ENCODE results near the gene GEMIN5. TPM values are rescaled to one million over a fixed set of nuclear protein-coding genes. Genes with fewer than 3 reads are reported as not detected.

GEMIN5 gene
- total and polyA plus RNA-seq, 2 of the 13 experiments (the other 11 are each of a cell fraction or from before 2014, with no cell fraction given), result 6.6 to 28.6 TPM

- TF ChIP-seq NKX3-1 (CRISPR knock-in tag; IDR thresholded peaks at IDR 0.05), result peak; percentile 77; the same call in 1 of the 2 replicates
- peak; percentile 67 for TF ChIP-seq MIXL1 (CRISPR knock-in tag; IDR thresholded peaks at IDR 0.05)
- TF ChIP-seq ZNF720 (CRISPR knock-in tag; IDR thresholded peaks at IDR 0.05), result no peak
- TF ChIP-seq SMARCC2 (IDR thresholded peaks at IDR 0.05), result no peak
- no peak for TF ChIP-seq THAP9 (CRISPR knock-in tag; IDR thresholded peaks at IDR 0.05; ENCODE audit: borderline replicate concordance)
- TF ChIP-seq ZNF703 (CRISPR knock-in tag; IDR thresholded peaks at IDR 0.05; ENCODE audit: borderline replicate concordance), result peak; percentile 82; the same call in 1 of the 2 replicates
- TF ChIP-seq EHMT2 (IDR thresholded peaks at IDR 0.05; ENCODE audit: borderline replicate concordance, low read depth, low read length), result no peak
- TF ChIP-seq SETDB1 (CRISPR knock-in tag; IDR thresholded peaks at IDR 0.05; ENCODE audit: borderline replicate concordance), result no peak
- TF ChIP-seq FOXP1 (IDR thresholded peaks at IDR 0.05), result no peak
- TF ChIP-seq FOXP1 (CRISPR knock-in tag; IDR thresholded peaks at IDR 0.05), result peak; percentile 98
- no peak for TF ChIP-seq ZBTB46 (CRISPR knock-in tag; IDR thresholded peaks at IDR 0.05; ENCODE audit: borderline replicate concordance)
- TF ChIP-seq SKI (IDR thresholded peaks at IDR 0.05; ENCODE audit: partially characterized antibody), result peak; percentile 11
- TF ChIP-seq, protein P1, sequence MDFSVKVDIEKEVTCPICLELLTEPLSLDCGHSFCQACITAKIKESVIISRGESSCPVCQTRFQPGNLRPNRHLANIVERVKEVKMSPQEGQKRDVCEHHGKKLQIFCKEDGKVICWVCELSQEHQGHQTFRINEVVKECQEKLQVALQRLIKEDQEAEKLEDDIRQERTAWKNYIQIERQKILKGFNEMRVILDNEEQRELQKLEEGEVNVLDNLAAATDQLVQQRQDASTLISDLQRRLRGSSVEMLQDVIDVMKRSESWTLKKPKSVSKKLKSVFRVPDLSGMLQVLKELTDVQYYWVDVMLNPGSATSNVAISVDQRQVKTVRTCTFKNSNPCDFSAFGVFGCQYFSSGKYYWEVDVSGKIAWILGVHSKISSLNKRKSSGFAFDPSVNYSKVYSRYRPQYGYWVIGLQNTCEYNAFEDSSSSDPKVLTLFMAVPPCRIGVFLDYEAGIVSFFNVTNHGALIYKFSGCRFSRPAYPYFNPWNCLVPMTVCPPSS (IDR thresholded peaks at IDR 0.05), result no peak
- no peak for TF ChIP-seq ZNF496 (CRISPR knock-in tag; IDR thresholded peaks at IDR 0.05; ENCODE audit: insufficient replicate concordance)
- TF ChIP-seq ZNF749 (CRISPR knock-in tag; IDR thresholded peaks at IDR 0.05; ENCODE audit: borderline replicate concordance), result peak; percentile 31; the same call in 1 of the 2 replicates
- no peak for TF ChIP-seq KDM1A (CRISPR knock-in tag; IDR thresholded peaks at IDR 0.05)
- TF ChIP-seq ARHGAP35 (CRISPR knock-in tag; IDR thresholded peaks at IDR 0.05; ENCODE audit: borderline replicate concordance), result no peak
- no peak for TF ChIP-seq ATRX (CRISPR knock-in tag; IDR thresholded peaks at IDR 0.05; ENCODE audit: borderline replicate concordance)
- TF ChIP-seq MBD4 (IDR thresholded peaks at IDR 0.05; ENCODE audit: borderline replicate concordance, low read length), result no peak
- no peak for TF ChIP-seq ZNF562 (CRISPR knock-in tag; IDR thresholded peaks at IDR 0.05; ENCODE audit: borderline replicate concordance)
- no peak for TF ChIP-seq TAF15 (IDR thresholded peaks at IDR 0.05; ENCODE audit: low read depth, low read length, poor library complexity, severe bottlenecking)
- TF ChIP-seq, protein P2, sequence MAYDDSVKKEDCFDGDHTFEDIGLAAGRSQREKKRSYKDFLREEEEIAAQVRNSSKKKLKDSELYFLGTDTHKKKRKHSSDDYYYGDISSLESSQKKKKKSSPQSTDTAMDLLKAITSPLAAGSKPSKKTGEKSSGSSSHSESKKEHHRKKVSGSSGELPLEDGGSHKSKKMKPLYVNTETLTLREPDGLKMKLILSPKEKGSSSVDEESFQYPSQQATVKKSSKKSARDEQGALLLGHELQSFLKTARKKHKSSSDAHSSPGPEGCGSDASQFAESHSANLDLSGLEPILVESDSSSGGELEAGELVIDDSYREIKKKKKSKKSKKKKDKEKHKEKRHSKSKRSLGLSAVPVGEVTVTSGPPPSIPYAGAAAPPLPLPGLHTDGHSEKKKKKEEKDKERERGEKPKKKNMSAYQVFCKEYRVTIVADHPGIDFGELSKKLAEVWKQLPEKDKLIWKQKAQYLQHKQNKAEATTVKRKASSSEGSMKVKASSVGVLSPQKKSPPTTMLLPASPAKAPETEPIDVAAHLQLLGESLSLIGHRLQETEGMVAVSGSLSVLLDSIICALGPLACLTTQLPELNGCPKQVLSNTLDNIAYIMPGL (CRISPR knock-in tag; IDR thresholded peaks at IDR 0.05; ENCODE audit: borderline replicate concordance in 1 of 2, low read depth in 1 of 2), result no peak
Measured at GRCh38 chr5:154842689-154843530, 95.1 kb downstream of the GEMIN5 start (continued).

All from HepG2 (cell line).